TTC549 (cell line): ENCODE measurements around the gene BHLHE41.
A peak's percentile ranks its signal among the peaks of the same experiment; 100 is the strongest.

ENCODE experiments used
- FAIRE-seq: peaks from 2 replicates; lab custom pipeline; 2012; peaks lifted over from hg19 to GRCh38; lab: Jason Lieb, UNC

The BHLHE41 gene

GRCh38 chr12:26134540-26134939 lies 9.7 kb upstream of the BHLHE41 start:
- no peak for FAIRE-seq

DNA sequence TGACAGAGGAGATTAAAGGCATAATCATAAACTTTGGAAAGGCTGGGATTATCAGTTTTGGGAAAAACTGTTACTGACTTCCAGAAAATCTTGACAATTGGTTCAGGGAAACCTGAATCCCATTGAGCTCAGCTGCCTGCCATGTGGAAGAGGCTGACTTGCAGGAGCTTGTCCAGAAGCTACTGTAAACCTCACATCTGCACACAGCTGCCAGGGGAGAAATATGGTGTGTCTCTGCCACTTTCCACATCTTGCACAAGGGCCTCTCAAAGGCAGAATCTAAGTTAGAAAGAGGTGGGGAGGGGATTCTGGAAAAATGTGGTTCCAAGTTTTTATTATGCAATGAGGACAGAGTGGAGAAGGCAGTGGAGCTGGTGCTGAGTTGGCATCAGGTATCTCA lies 8.7 kb upstream of the BHLHE41 start:
- FAIRE-seq = no peak

DNA sequence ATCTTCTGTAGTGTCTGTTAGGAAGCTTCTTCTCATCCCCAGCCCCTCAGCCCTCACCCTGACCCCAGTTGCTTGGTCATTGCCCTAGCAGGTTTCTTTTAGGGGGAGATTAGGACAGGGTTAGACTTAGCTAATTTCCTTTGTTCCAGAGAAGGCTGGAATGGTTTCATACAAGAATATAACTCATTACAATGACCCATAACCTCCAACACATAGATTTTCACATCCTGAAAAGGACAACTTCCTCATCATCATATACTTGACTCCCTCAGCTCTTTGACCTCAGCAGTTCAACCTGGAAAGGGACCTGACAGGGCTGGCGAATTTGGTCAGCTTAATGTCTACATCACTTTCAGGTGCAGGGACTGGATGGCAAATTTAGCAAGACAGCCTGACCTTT lies 8.0 kb upstream of the BHLHE41 start:
- FAIRE-seq = no peak

DNA sequence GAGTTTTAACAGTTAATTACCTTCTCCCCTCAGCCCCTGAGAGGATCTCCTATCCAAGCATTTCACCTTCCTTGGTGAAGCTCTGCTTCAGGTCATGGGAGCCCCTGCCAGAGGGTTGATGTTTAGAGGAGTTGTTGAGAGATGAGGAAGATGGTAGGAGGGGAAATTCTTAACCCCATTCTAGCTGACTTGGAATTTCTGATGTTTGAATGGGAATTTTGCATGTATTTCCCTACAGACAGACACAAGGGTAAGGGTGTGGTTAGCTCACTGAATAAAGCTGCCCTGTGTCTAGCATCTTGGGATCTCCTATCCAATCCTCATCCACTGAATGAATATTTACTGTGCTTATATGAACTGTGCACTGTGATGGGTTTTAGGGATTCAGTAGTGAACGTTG lies 7.1 kb upstream of the BHLHE41 start:
- no peak for FAIRE-seq

DNA sequence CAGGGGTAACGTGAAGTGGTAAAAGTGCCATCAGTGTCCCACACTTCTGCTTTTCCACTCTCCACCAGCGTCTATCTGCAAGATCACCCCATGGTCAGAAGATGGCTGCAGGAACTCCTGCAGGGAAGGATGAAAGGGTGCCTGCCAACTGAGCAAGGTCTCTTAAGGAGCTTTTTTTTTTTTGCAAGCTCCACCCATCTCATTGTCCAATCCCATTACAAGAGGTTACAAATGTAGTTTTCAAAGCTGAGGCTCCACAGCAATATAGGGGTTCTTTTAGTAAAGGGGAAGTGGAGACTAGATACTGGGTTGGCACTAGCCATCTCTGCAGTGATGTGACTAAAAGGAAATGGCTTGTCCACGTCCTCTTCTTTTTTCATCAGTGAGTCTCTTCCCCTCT lies 5.9 kb upstream of the BHLHE41 start:
- FAIRE-seq = no peak

- no peak for FAIRE-seq
Observed at GRCh38 chr12:26128168-26128567, 3.3 kb upstream of the BHLHE41 start.

DNA sequence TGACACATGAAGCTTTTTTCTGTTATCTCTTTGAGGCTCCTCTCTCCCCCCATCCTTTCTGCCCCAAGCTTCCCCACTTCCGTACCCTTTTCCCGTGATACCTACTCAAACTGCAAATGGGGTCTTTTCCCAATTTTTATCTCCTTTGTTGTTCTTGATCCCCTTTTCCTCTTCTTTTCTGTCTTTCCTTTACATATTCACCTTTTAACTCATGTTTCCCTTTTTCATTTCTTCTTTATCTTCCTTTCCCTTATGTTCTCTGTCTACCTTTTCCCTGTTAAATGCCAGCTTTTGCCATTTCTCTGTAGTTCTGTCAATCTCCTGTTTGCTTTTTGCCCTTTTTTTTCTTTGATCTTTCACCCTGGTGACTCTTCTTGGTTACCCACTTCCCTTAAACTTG lies 2.6 kb upstream of the BHLHE41 start:
- no peak for FAIRE-seq

GRCh38 chr12:26126340-26127284 lies 1.8 kb upstream of the BHLHE41 start:
- no peak for FAIRE-seq

GRCh38 chr12:26125400-26126339 lies 833 bp upstream of the BHLHE41 start:
- no peak for FAIRE-seq

DNA sequence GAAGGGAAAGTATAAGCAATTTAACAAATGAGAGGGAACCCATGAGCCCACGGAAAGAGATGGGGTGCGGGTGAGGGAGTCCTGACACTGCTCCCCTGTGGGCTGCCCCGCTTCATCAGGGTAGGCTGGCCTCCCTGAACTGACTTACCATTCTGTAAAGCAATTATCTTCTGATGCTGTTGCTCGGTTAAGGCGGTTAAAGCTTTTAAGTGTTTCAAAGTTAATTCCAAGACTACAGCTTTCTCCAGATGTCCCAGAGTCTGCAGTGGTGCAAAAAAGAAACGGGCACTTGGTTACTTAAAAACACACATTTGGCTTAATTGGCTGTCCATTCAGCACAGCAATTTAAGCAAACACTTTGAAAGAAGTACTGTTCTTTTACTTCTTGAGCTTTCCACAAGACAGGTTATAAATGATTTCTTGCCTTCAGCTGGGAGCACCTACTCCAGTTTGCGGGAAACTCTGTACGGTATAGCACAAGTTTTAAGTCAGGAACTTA lies 1.3 kb downstream of the BHLHE41 start:
- FAIRE-seq = no peak

GRCh38 chr12:26122681-26123481 lies 2.0 kb downstream of the BHLHE41 start:
- FAIRE-seq = no peak

- no peak for FAIRE-seq
Observed at GRCh38 chr12:26122061-26122680, 2.7 kb downstream of the BHLHE41 start.

GRCh38 chr12:26121323-26122060 lies 3.3 kb downstream of the BHLHE41 start:
- no peak for FAIRE-seq

DNA sequence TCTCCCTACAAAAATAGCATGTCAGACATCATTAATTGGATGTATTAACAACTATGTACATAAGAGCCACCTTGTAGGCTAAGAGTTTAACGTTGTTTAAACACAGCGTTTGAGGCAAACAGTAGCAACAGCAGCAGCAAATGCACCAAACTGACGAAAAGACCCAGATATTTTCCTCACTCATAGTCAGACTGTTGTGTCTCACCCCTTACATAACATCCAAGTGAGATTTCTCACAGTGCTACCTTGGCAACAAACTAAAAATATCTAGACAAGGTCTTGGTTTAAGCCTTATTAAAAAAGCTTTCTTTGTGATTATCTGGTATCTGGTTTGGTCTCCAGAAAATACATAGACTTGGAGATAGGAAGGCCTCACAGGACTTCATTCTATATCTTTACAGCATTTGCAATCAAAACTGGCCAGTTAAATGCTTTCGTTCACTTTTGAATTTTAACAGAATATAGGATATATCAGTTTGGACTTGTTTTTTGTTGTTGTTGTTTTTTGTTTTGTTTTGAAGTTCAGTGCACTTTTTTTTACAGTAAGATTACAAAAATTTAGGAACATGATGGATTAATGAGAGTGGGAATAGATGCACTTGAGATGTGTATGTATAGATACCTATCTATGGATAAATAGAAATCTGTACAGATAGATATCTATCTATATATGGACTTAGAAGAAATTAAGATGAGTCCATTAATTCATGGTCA lies 4.1 kb downstream of the BHLHE41 start:
- FAIRE-seq = no peak

GRCh38 chr12:26119391-26119989 lies 5.3 kb downstream of the BHLHE41 start:
- peak; percentile 77 for FAIRE-seq

DNA sequence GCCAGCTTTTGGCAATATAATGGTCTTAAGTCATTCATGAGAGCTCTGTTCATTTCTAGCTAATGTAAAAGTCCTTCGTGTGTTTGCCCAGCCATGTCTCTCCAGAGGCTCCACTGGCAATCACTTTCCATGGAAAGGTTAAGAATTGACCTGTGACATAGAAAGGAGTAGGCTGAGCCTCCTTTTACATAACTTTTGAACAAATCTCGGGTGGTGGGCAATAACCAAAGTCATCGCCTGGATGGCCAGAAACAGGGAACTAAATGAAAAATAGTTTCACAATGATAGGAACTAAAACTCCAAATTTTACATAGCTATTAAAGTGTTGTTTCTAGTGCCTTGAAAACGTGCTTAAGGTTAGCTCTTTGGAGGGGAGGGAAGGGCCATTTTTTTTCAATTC lies 6.5 kb downstream of the BHLHE41 start:
- no peak for FAIRE-seq

DNA sequence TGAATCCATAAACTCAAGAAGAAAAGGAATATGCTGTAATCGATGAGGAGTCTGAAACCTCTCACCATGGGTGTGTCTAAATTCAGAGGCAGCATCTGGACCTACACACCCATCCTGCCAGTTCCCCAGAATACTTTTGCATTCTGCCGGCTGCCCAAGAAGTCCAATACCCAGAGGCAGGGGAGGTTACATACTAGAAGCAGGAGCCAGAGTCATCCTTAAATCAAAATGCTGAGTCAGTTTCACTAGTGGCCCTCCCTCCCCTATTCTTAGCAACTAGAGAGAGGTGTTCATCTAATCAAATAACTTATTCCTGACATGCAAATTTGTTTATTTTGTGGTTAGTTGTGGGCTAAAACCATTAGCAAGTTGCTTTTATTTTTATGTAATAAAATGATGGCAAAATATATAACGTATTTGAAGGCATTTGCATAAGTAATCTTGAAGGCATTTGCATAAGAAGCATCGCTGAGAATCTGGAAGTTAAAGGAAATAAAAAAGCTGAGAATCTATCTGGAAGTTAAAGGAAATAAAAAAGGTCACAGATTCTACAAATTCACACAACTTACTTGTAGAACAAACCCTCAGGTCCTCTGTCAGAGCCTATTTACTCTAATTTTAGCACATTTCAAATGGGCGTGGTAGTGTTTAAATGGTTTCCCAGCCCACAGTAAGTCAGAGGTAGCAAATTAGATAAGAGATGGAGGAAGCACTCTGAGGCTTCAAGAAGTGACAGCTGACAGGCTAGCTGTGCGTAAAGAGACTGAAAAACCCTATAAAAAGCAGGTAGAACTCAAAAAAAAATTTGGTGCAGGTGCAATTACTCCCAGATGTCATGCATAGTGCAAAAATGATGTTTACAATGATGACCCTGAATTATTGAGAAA lies 7.8 kb downstream of the BHLHE41 start:
- FAIRE-seq = no peak

DNA sequence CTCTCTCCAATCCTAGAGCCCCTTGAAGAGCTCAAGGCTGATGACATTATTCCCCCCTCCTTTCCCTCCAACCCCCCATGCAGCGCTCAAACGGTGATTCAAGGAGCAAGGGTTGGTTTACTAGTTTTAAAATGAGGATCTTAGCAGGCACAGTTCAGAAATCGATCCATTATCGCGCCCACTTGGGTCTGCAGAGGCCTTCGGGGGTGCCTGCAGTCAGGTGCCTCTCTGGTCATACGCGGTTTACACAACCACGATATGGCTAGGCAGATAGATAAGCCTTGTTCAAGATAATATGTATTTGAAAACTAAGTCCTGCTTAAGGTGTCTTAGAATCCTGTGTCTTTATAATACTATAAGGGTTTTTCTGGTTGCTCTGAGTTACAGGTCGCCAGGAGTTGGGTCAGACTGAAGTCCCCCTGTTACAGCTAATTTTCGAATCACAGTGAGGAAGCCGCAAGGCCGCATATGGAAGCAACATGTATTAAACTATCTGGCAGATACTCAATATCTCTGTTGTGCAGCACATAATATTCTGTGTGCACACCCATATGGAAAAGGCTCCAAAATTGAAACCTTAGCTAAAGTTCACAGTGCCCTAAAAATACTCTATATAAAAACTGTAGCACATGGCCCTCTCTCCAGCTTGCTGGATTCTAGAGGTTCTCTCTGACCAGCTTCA lies 10.0 kb downstream of the BHLHE41 start:
- FAIRE-seq = no peak
